ENCODE measurements around the gene EDN2.

Gene EDN2

GRCh38 chr1:41465741-41466140, 18.7 kb downstream of the EDN2 start:
- no peak for DNase-seq (ENCODE audit: low read depth in 3 of 3)

DNA sequence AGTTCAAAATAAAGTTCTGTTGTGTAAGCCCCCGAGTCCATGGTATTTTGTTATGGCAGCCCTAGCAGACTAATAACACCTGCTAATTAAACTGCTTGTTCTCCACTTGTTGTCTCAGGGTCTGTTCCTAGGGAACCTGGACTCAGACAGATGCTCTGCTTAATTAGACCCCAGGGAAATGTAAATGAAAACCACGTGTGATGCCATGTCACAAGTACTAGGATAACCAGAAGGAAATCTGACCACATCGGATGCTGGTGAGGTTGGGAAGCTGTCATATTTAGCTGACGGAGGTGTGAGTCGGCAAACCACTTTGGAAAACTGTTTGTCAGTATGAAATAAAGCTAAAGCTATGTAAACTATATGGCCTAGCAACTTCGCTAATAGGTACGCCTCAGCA, 19.6 kb downstream of the EDN2 start:
- DNase-seq (ENCODE audit: low read depth in 3 of 3): no peak

- DNase-seq (ENCODE audit: low read depth in 3 of 3): no peak
Measured at GRCh38 chr1:41463516-41463915, 21.0 kb downstream of the EDN2 start.

DNA sequence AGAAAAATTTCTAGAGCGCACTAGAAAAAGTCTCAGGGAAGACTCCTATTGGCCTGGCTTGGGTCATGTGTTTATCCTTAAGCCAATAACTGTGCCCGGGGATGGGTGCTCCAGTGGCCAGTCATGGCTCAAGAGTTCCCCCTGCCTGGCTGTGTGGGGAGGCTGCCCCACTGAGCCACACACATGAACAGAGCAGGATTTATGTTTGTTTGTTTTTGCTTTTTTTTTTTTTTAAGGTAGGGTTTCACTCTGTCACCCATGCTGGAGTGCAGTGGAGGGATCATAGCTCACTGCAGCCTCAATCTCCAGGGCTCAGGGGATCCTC, 21.8 kb downstream of the EDN2 start:
- DNase-seq (ENCODE audit: low read depth in 3 of 3): no peak

GRCh38 chr1:41461790-41462679, 22.4 kb downstream of the EDN2 start:
- no peak for DNase-seq (ENCODE audit: low read depth in 3 of 3)

DNA sequence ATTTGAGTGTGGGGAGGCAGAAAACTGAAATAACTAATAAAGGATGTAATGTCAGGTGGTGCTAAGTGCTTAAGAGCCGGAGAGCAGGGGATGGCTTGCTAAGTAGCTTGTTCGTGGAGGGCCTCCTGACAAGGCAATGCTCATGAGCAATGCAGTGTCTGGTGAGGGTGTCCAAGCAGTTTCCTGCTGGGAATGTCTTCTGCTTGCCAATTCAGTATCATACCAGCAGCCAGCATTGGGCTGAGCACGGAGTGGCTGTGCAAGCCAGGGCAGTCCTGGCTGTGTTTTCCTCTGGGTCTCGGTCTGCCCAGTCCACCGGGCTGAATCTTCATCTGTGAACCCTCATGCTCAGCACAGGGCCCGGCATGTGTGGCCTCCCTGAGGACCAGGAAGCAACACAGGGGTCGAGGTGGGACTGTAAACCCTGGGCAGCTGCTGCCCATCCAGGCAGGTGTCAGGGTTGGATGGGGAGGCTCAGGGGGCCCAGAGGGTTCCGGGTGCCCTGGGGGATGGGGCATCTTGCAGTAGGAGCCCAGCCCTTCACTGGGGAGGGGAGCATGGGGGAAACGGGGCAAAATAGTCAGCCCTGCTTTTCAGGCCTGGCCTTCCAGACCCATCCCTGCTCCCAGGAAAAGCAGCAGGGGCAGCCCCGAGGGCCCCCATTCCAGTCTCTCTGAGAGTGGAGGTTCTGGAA, 27.5 kb downstream of the EDN2 start:
- no peak for DNase-seq (ENCODE audit: low read depth in 3 of 3)

DNA sequence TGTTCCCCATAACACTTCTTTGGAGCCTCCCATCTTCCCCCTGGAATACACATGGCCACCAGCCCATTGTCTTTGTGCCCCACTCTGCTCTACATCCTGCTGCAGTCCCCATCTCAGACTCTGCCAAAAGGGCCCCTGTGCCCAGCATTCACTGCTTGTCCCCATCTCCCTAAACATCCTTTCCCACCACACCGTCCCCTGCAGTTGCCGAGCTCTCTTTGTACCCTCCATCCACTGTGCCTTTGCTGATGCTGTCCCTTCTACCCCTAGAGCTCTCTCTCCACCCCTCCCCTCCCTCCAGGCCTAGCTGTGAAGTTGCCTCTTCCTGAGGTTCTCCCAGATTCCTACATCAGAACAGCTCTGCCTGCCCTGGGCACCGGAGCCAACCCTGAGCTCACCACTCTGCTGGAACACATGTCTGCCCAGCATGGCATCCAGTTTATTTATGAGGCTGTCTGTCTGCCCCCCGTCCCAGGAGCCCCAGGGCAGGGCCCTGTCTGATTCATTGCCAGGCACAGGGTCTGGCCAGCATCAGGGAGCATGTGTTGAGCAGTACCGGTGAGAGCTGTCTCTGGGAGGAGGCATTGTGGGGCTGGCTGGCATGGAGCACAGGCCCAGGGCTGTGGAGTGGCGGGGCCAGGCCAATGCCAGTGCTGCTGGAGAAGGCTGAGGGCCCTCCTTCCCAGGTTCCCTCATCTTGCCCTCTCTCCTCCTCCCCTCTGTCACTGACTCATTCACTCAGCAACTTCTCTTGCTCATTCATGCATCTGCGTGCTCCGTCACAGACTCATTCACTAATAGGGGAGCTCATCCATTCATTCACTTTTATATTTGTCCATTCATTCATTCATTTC, 28.8 kb downstream of the EDN2 start:
- DNase-seq (ENCODE audit: low read depth in 3 of 3): no peak

GRCh38 chr1:41454406-41454805, 30.1 kb downstream of the EDN2 start:
- DNase-seq (ENCODE audit: low read depth in 3 of 3): no peak

GRCh38 chr1:41452704-41453290, 31.7 kb downstream of the EDN2 start:
- DNase-seq (ENCODE audit: low read depth in 3 of 3): no peak

- DNase-seq (ENCODE audit: low read depth in 3 of 3): no peak
Measured at GRCh38 chr1:41450747-41451285, 33.7 kb downstream of the EDN2 start.

- DNase-seq (ENCODE audit: low read depth in 3 of 3): no peak
Measured at GRCh38 chr1:41449326-41449921, 35.1 kb downstream of the EDN2 start.

DNA sequence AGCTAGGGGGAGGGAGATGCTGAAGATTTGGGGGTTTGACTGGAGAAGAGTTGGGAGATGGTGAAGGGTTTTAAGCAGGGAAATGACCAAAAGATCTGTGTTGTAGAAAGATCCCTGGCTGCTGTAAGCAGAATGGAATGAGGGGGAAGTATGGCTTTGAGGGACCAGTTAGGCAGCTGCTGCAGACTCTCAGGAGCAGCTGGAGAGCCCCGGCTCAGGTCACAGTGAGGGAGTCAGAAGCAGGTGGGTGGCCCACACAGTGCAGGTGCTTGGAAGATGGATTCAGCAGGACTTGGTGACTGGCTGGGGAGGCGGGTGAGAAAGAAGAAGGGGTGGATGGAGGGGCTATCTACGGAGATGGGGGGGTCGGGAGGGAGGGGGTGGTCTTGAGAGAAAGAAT, 35.7 kb downstream of the EDN2 start:
- DNase-seq (ENCODE audit: low read depth in 3 of 3): no peak

- no peak for DNase-seq (ENCODE audit: low read depth in 3 of 3)
Measured at GRCh38 chr1:41447995-41448770, 36.3 kb downstream of the EDN2 start.

DNA sequence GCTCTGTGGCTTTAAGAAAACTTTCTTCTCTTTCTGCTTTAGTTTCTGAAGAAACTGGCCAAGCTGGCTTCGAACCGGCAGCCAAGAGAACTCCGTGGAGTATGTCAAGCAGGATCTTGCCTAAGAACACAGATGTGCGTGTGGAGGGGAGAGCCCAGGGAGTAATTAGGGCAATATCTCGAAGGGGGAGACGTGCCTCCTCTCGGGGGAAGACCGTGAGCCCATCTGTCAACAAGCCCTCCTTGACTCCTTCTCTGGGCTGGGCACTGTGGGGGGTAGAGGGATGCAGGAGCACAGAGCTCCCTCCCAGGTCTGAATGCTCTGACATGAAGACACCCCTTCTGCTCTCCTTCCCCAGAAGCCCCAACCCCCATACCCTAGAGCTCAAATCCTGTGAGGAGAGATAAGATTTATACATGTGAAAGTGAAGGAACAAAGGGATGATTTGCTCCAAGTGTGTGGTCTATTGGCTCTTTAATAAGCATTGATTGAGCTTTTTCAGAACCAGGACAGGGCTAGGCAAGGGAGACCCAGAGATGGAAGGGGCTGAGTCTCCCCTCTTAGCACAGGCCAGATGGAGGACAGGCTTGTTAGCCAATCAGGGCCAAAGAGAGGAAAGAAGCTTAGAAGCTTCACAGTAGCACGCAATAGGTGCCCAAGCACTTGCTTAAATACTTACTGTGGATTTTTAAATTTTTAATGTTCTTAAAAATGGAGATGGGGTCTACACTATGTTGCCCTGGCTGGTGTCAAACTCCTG, 37.5 kb downstream of the EDN2 start:
- no peak for DNase-seq (ENCODE audit: low read depth in 3 of 3)

DNA sequence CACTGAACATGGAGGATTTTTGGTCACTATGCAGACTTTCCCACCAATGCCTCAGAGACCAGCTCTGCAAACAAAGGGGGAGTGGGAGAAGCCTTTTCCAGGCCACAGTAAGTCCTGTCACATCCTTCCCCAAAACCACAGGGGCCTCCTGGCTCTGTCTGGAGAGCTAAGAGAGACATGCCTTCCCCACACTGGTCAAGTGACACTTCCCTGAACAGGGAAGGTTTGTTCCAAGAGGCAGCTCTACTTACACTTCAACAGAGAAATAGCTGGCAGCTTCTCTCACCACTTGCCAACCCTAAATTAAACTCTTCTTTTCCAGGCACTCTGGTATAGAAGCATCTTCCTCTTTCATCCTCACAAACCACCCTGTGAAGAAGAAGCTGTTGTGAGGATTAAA, 39.7 kb downstream of the EDN2 start:
- DNase-seq (ENCODE audit: low read depth in 3 of 3): no peak

GRCh38 chr1:41444246-41444645, 40.2 kb downstream of the EDN2 start:
- DNase-seq (ENCODE audit: low read depth in 3 of 3): no peak

- DNase-seq (ENCODE audit: low read depth in 3 of 3): no peak
Measured at GRCh38 chr1:41442697-41443251, 41.7 kb downstream of the EDN2 start.

GRCh38 chr1:41440321-41441085, 44.0 kb downstream of the EDN2 start:
- DNase-seq (ENCODE audit: low read depth in 3 of 3): no peak

DNA sequence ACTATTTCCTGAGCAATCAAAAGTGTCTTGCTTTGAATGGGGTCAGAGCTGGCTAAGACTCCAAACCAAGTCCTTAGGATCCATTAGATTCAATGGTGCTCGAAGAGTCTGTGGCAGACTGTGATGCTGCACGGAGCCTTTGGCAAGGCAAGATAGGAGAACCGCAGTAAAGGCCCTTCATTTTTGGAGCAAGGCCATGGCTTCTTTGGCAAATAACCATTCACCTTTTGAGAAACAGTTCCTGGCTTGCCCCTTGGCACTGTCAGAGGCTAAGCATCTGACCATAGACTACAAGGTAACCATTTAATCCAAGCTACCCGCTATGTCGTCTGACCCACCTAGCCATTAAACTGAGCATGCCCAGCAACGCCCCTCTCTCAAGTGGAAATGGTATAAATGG, 45.2 kb downstream of the EDN2 start:
- DNase-seq (ENCODE audit: low read depth in 3 of 3): no peak
